Dermis microvascular lymphatic vessel endothelial cell (primary cell): Measurements from ENCODE around the gene SNCB. TPM values are rescaled to one million over a fixed set of nuclear protein-coding genes. Genes with fewer than 3 reads are reported as not detected.
"Not testable (repeated sequence)": the region's sequence is repeated elsewhere in the genome, so short reads cannot be mapped to it uniquely, and the experiment has no call there.

Experiments used
- DNase-seq, 2 donors: peaks; one replicate each; pipeline versions ENCODE4 v3.0.0 to v3.0.0-alpha.2; 2010; ENCODE audit warnings: low read depth in 2 of 2
- total RNA-seq: library from RNA; depleted of rRNA; stranded (reverse); fragments of >200 nt; gene quantifications from 2 replicates; pipeline ENCODE4 v1.2.1, GENCODE V29; 2014

SNCB gene
- total RNA-seq, 1 donor from 2014 or later, result 1.2 TPM

GRCh38 chr5:176599749-176600430, 30.4 kb downstream of the SNCB start:
- not testable (repeated sequence) for DNase-seq

GRCh38 chr5:176597417-176598389, 32.6 kb downstream of the SNCB start:
- no peak for DNase-seq

- DNase-seq, result peak; percentile 7 to 72
Measured at GRCh38 chr5:176596689-176597416, 33.5 kb downstream of the SNCB start.

- no peak for DNase-seq
Measured at GRCh38 chr5:176596069-176596644, 34.2 kb downstream of the SNCB start.

GRCh38 chr5:176595386-176595943, 34.9 kb downstream of the SNCB start:
- no peak for DNase-seq

GRCh38 chr5:176594554-176594953, 35.8 kb downstream of the SNCB start:
- DNase-seq, result no peak

GRCh38 chr5:176593273-176593869, 37.0 kb downstream of the SNCB start:
- DNase-seq, result no peak

GRCh38 chr5:176592573-176592972, 37.8 kb downstream of the SNCB start:
- DNase-seq, result no peak

- not testable (repeated sequence) for DNase-seq
Measured at GRCh38 chr5:176591667-176592066, 38.7 kb downstream of the SNCB start.

- DNase-seq, result no peak
Measured at GRCh38 chr5:176590035-176590717, 40.2 kb downstream of the SNCB start.

GRCh38 chr5:176589039-176589769, 41.1 kb downstream of the SNCB start:
- DNase-seq, result no peak

GRCh38 chr5:176588297-176588696, 42.0 kb downstream of the SNCB start:
- DNase-seq, result no peak

GRCh38 chr5:176587398-176587797, 42.9 kb downstream of the SNCB start:
- no peak for DNase-seq

- DNase-seq, result no peak
Measured at GRCh38 chr5:176583076-176583475, 47.3 kb downstream of the SNCB start.

GRCh38 chr5:176581361-176581760, 49.0 kb downstream of the SNCB start:
- DNase-seq, result no peak

GRCh38 chr5:176579323-176579722, 51.0 kb downstream of the SNCB start:
- no peak for DNase-seq

GRCh38 chr5:176578391-176578808, 51.9 kb downstream of the SNCB start:
- peak; percentile 48 to 66 for DNase-seq

GRCh38 chr5:176577312-176578176, 52.8 kb downstream of the SNCB start:
- DNase-seq, result no peak
